Osteocyte (in vitro differentiated cells): ENCODE measurements around the gene MAPK13. TPM values are rescaled to one million over a fixed set of nuclear protein-coding genes. Genes with fewer than 3 reads are reported as not detected.

Source experiments
- DNase-seq: peaks from one replicate; pipeline ENCODE4 v3.0.0; 2021; ENCODE audit warnings: mixed read lengths; ENCODE audit not compliant: unreplicated experiment; ENCODE audit errors: extremely low spot score
- H3K27ac Mint-ChIP-seq: one replicate; pipeline ENCODE4 v1.8.0; 2021; ENCODE audit warnings: mild to moderate bottlenecking, mixed read lengths; ENCODE audit not compliant: unreplicated experiment
- H3K27me3 Mint-ChIP-seq: one replicate; pipeline ENCODE4 v1.8.0; 2021; ENCODE audit warnings: mixed read lengths; ENCODE audit not compliant: unreplicated experiment
- H3K36me3 Mint-ChIP-seq: one replicate; pipeline ENCODE4 v1.8.0; 2021; ENCODE audit warnings: mixed read lengths; ENCODE audit not compliant: unreplicated experiment
- H3K4me1 Mint-ChIP-seq: one replicate; pipeline ENCODE4 v1.8.0; 2021; ENCODE audit warnings: mixed read lengths; ENCODE audit not compliant: unreplicated experiment
- H3K4me3 Mint-ChIP-seq: one replicate; pipeline ENCODE4 v1.8.0; 2021; ENCODE audit warnings: mild to moderate bottlenecking, moderate library complexity, mixed read lengths; ENCODE audit not compliant: unreplicated experiment
- H3K9me3 Mint-ChIP-seq: one replicate; pipeline ENCODE4 v1.8.0; 2021; ENCODE audit warnings: mixed read lengths; ENCODE audit not compliant: unreplicated experiment
- CTCF ChIP-seq: fragments of 200-600 bp; sonication (generic); IDR thresholded peaks from 2 replicates; pipeline ENCODE4 v1.5.0; 2021; ENCODE audit warnings: antibody characterized with exemption, mild to moderate bottlenecking, moderate library complexity
- total RNA-seq: library from RNA; stranded (reverse); gene quantifications from 2 replicates; pipeline ENCODE4 v1.2.1, GENCODE V29; 2021

Gene MAPK13
- total RNA-seq, 1 donor from 2014 or later = 1.5 TPM

- Mint-ChIP-seq H3K4me3 (no peak overlapping the region), H3K27me3 (no peaks in the 10 kb centered on the region), H3K9me3 (no peaks in the 10 kb centered on the region), H3K4me1 (peaks cover 8% of the 10 kb centered on the region), H3K36me3 (peaks cover 4% of the 10 kb centered on the region), H3K27ac (peak overlapping the region; percentile 44)
- no peak for DNase-seq
- TF ChIP-seq CTCF = no peak
Observed at GRCh38 chr6:36094238-36094637, 36.1 kb upstream of the MAPK13 start.

- peak overlapping the region; percentile 44 for H3K27ac Mint-ChIP-seq
- TF ChIP-seq CTCF = peak; percentile 98
- no peaks in the 10 kb centered on the region for H3K9me3 Mint-ChIP-seq
- H3K27me3 Mint-ChIP-seq = no peaks in the 10 kb centered on the region
- H3K36me3 Mint-ChIP-seq = peaks cover 4% of the 10 kb centered on the region
- DNase-seq = peak; percentile 90
- H3K4me3 Mint-ChIP-seq = no peak overlapping the region
- peaks cover 8% of the 10 kb centered on the region for H3K4me1 Mint-ChIP-seq
Observed at GRCh38 chr6:36094753-36095496, 35.4 kb upstream of the MAPK13 start.

GRCh38 chr6:36095497-36096391 is 34.6 kb upstream of the MAPK13 start:
- peaks cover 4% of the 10 kb centered on the region for H3K36me3 Mint-ChIP-seq
- peak overlapping the region; percentile 44 for H3K27ac Mint-ChIP-seq
- DNase-seq = no peak
- H3K9me3 Mint-ChIP-seq = no peaks in the 10 kb centered on the region
- peak; percentile 34 for TF ChIP-seq CTCF
- H3K27me3 Mint-ChIP-seq = no peaks in the 10 kb centered on the region
- H3K4me3 Mint-ChIP-seq = no peak overlapping the region
- H3K4me1 Mint-ChIP-seq = peaks cover 8% of the 10 kb centered on the region

- peaks cover 9% of the 10 kb centered on the region for H3K36me3 Mint-ChIP-seq
- DNase-seq = no peak
- TF ChIP-seq CTCF = no peak
- H3K4me3 Mint-ChIP-seq = no peak overlapping the region
- H3K27ac Mint-ChIP-seq = no peak overlapping the region
- no peaks in the 10 kb centered on the region for H3K9me3 Mint-ChIP-seq
- peaks cover 8% of the 10 kb centered on the region for H3K4me1 Mint-ChIP-seq
- H3K27me3 Mint-ChIP-seq = no peaks in the 10 kb centered on the region
Observed at GRCh38 chr6:36098253-36098919, 31.9 kb upstream of the MAPK13 start.
